ENCODE data around the gene PLCB1.

- TF ChIP-seq CTCF (IDR thresholded peaks at IDR 0.05), result no peak
- TF ChIP-seq POLR2A (IDR thresholded peaks at IDR 0.05; ENCODE audit: low read depth), result no peak
Measured at GRCh38 chr20:8432435-8433148, 300.5 kb downstream of the PLCB1 start.

All from esophagus muscularis mucosa (tissue), 3 donors.